Dorsolateral prefrontal cortex (tissue), 118 donors: ENCODE measurements around the gene SLC27A6. TPM values are rescaled to one million over a fixed set of nuclear protein-coding genes. Genes with fewer than 3 reads are reported as not detected.

Source experiments
- total RNA-seq, 120 experiments: library from RNA; stranded (reverse); gene quantifications; one replicate each; pipeline versions ENCODE4 v1.2.3 to v1.2.4, GENCODE V29; 2022

The SLC27A6 gene
- total RNA-seq, 120 experiments from 2014 or later: 0.13 to 13.3 (median 1.1) TPM; not detected in 14

Other genes starting within 250 kb of the SLC27A6 start
- gene ISOC1, start 129.3 kb downstream of the SLC27A6 start, total RNA-seq: 10 to 100 TPM in 103 of 120 experiments, 1 to 10 TPM in 17; 5.2 to 18.9 (median 12.0) TPM